Mesothelial cell of epicardium (in vitro differentiated cells): ENCODE measurements around the gene FBXW7. TPM values are rescaled to one million over a fixed set of nuclear protein-coding genes. Genes with fewer than 3 reads are reported as not detected.

Source experiments
- DNase-seq, 2 experiments: peaks; one replicate each; pipeline ENCODE4 v3.0.0; 2021; ENCODE audit warnings: low spot score in 2 of 2; ENCODE audit not compliant: unreplicated experiment in 2 of 2
- H3K27ac Mint-ChIP-seq: 2 replicates; pipeline ENCODE4 v1.8.0; 2021; ENCODE audit warnings: mixed read lengths
- H3K27me3 Mint-ChIP-seq: 2 replicates; pipeline ENCODE4 v1.8.0; 2021; ENCODE audit warnings: low read depth, mixed read lengths
- H3K36me3 Mint-ChIP-seq: 2 replicates; pipeline ENCODE4 v1.8.0; 2021; ENCODE audit warnings: mixed read lengths
- H3K4me1 Mint-ChIP-seq: 2 replicates; pipeline ENCODE4 v1.8.0; 2021; ENCODE audit warnings: mixed read lengths
- H3K4me3 Mint-ChIP-seq: 2 replicates; pipeline ENCODE4 v1.8.0; 2021; ENCODE audit warnings: mild to moderate bottlenecking, moderate library complexity, mixed read lengths
- H3K9me3 Mint-ChIP-seq: 2 replicates; pipeline ENCODE4 v1.8.0; 2021; ENCODE audit warnings: mixed read lengths
- total RNA-seq: library from RNA; stranded (reverse); gene quantifications from 3 replicates; pipeline ENCODE4 v1.2.1, GENCODE V29; 2021
- TF ChIP-seq, protein P1 (sequence below): fragments of 200-600 bp; sonication (generic); IDR thresholded peaks from one replicate; pipeline ENCODE4 v1.5.0; 2021; ENCODE audit warnings: antibody characterized with exemption; ENCODE audit not compliant: unreplicated experiment

Gene FBXW7
- total RNA-seq, 1 donor from 2014 or later = 46.4 TPM

DNA sequence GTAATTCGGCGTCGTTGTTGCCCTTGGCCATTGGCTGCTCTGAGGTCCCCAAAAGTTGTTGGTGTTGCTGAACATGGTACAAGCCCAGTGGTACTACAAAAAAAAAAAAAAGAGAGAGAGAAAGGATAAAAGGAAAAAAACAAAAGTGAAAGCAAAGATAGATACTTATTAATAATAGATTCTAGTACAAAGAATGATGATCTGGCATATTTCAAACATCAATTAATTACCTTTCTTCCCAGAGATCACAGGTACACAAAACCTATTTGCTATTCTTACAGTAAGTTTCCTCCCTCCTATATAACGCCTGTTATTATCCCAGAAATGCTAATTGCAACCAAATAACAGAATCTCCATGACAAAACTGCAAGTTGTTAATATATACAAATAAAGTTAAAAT, 188.9 kb downstream of the FBXW7 start:
- Mint-ChIP-seq H3K27me3 (no peaks in the 10 kb centered on the region), H3K27ac (no peak overlapping the region), H3K36me3 (peaks cover 15% of the 10 kb centered on the region), H3K9me3 (no peaks in the 10 kb centered on the region), H3K4me1 (peaks cover 19% of the 10 kb centered on the region), H3K4me3 (no peak overlapping the region)
- TF ChIP-seq, protein P1, sequence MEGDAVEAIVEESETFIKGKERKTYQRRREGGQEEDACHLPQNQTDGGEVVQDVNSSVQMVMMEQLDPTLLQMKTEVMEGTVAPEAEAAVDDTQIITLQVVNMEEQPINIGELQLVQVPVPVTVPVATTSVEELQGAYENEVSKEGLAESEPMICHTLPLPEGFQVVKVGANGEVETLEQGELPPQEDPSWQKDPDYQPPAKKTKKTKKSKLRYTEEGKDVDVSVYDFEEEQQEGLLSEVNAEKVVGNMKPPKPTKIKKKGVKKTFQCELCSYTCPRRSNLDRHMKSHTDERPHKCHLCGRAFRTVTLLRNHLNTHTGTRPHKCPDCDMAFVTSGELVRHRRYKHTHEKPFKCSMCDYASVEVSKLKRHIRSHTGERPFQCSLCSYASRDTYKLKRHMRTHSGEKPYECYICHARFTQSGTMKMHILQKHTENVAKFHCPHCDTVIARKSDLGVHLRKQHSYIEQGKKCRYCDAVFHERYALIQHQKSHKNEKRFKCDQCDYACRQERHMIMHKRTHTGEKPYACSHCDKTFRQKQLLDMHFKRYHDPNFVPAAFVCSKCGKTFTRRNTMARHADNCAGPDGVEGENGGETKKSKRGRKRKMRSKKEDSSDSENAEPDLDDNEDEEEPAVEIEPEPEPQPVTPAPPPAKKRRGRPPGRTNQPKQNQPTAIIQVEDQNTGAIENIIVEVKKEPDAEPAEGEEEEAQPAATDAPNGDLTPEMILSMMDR = no peak
- DNase-seq = no peak

DNA sequence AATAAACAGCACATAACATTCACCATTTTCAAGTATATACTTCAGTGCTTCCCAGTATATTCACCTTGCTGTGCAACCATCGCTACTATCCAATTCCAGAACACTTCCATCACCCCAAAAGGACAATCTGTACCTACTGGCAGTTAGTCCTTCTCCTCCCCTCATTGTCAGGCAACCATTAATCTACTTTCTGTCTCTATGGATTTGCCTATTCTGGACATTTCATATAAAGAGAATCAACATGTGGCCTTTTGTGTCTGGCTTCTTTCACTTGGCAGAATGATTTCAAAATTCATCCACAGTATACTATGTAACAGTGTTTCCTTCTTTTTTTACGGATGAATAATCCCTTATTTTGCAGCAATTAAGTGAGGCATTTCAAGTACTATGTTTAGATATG, 189.4 kb downstream of the FBXW7 start:
- Mint-ChIP-seq H3K27ac (no peak overlapping the region), H3K9me3 (no peaks in the 10 kb centered on the region), H3K4me3 (no peak overlapping the region), H3K4me1 (peaks cover 19% of the 10 kb centered on the region), H3K36me3 (peaks cover 19% of the 10 kb centered on the region), H3K27me3 (no peaks in the 10 kb centered on the region)
- TF ChIP-seq, protein P1 = no peak
- DNase-seq = no peak

DNA sequence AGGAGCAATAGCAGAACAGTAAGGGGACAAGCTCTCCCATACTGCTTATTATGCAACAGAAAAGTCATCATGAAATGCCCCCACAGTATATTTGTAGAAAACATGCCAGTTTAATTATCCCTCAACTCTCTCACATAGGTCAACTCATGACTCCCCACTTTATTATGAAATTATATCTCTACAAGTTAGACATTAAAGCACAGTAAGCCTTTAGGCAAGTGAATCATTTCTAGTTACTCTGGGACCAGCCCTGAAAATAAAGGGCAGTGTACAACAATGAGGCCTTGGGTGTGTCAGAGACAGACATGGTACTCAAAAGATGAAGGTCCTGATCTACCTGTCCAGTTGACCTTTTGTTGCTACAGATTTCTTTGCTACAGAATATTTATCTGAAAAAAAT, 191.9 kb downstream of the FBXW7 start:
- TF ChIP-seq, protein P1 = no peak
- H3K4me3 Mint-ChIP-seq = no peak overlapping the region
- no peaks in the 10 kb centered on the region for H3K27me3 Mint-ChIP-seq
- H3K9me3 Mint-ChIP-seq = no peaks in the 10 kb centered on the region
- H3K4me1 Mint-ChIP-seq = peaks cover 6% of the 10 kb centered on the region
- DNase-seq = no peak
- H3K36me3 Mint-ChIP-seq = peaks cover 30% of the 10 kb centered on the region
- no peak overlapping the region for H3K27ac Mint-ChIP-seq

DNA sequence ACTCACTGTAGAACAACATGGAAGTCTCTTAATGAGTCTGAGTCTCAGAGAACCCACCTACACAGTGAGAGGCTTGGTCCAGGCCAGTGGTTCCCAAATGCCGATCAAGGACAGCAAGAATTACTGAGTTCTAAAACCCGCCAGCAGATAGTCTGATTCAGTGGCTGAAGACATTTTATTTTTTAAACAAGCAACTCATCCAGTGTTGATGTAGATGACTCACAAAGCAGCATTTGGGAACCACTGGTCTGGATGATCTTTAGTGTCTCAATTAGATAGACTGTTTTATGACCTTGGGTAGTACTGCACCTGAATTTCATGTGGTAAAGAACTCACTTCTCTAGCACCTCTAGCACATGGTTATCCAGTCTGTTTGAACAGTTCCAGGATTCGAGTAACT, 193.6 kb downstream of the FBXW7 start:
- no peaks in the 10 kb centered on the region for H3K27me3 Mint-ChIP-seq
- DNase-seq = no peak
- TF ChIP-seq, protein P1 = no peak
- peaks cover 31% of the 10 kb centered on the region for H3K36me3 Mint-ChIP-seq
- no peak overlapping the region for H3K4me3 Mint-ChIP-seq
- no peak overlapping the region for H3K27ac Mint-ChIP-seq
- H3K9me3 Mint-ChIP-seq = no peaks in the 10 kb centered on the region
- H3K4me1 Mint-ChIP-seq = no peaks in the 10 kb centered on the region

DNA sequence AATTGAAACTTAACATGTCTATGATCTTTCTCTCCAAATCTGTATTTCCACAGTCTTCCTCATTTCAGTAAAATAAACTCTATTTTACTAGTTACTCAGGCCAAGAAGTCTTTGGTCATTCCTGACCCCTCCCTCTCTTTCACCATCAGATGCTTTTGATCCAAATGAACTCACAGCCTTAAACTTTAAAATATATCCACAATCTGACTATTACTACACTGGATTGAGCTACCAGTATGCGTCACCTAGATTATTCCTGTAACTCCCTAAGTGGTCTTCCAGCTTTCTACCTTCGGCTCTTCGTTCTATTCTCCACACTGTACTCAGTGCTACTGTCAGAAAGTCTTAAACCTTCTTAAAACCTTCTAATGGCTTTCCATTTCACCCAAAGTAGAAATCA, 195.1 kb downstream of the FBXW7 start:
- Mint-ChIP-seq H3K36me3 (peaks cover 25% of the 10 kb centered on the region), H3K27me3 (no peaks in the 10 kb centered on the region), H3K9me3 (no peaks in the 10 kb centered on the region), H3K4me1 (no peaks in the 10 kb centered on the region), H3K4me3 (no peak overlapping the region), H3K27ac (no peak overlapping the region)
- DNase-seq = no peak
- TF ChIP-seq, protein P1 = no peak

DNA sequence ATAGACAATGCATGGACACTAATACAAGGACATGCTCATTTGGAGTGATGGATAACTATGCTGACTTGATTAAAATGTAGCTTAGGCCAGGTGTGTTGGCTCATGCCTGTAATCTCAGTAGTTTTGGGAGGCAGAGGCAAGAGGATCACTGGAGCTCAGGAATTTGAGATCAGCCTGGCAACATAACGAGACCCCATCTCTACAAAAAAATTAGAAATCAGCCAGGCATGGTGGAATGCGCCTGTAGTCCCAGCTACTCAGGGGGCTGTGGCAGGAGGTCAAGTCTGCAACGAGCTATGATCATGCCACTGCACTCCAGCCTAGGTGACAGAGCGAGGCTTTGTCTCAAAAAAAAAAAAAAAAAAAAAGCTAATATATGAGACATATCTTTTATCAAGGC, 196.3 kb downstream of the FBXW7 start:
- TF ChIP-seq, protein P1 = no peak
- no peaks in the 10 kb centered on the region for H3K4me1 Mint-ChIP-seq
- peaks cover 32% of the 10 kb centered on the region for H3K36me3 Mint-ChIP-seq
- H3K9me3 Mint-ChIP-seq = no peaks in the 10 kb centered on the region
- H3K27ac Mint-ChIP-seq = no peak overlapping the region
- H3K4me3 Mint-ChIP-seq = no peak overlapping the region
- DNase-seq = no peak
- no peaks in the 10 kb centered on the region for H3K27me3 Mint-ChIP-seq
